OCI-LY3 (cell line): ENCODE results near the gene FREY1.

Experiments used
- CTCF ChIP-seq: fragments of 200-600, 300-600 bp; sonication (generic); IDR thresholded peaks from 2 replicates; pipeline ENCODE4 v1.5.1; 2014; ENCODE audit warnings: antibody characterized with exemption, low read length, low read depth
- EZH2phosphoT487 ChIP-seq: fragments of 200-600 bp; shearing (Covaris generic); IDR thresholded peaks from 2 replicates; pipeline ENCODE4 v1.6.1; 2018; ENCODE audit warnings: antibody characterized with exemption, mixed run types, low read depth

GRCh38 chr11:45917286-45917622 is 10.2 kb upstream of the FREY1 start:
- TF ChIP-seq CTCF (no peak), EZH2phosphoT487 (no peak)
